GM19397 (cell line): ENCODE data around the gene OLIG3.

Source experiments
- ATAC-seq: cut with Tn5 transposase; IDR thresholded peaks from one replicate; pipeline ENCODE4 v1.9.1; 2021; ENCODE audit warnings: mild to moderate bottlenecking, moderate library complexity; ENCODE audit not compliant: unreplicated experiment

OLIG3 gene

DNA sequence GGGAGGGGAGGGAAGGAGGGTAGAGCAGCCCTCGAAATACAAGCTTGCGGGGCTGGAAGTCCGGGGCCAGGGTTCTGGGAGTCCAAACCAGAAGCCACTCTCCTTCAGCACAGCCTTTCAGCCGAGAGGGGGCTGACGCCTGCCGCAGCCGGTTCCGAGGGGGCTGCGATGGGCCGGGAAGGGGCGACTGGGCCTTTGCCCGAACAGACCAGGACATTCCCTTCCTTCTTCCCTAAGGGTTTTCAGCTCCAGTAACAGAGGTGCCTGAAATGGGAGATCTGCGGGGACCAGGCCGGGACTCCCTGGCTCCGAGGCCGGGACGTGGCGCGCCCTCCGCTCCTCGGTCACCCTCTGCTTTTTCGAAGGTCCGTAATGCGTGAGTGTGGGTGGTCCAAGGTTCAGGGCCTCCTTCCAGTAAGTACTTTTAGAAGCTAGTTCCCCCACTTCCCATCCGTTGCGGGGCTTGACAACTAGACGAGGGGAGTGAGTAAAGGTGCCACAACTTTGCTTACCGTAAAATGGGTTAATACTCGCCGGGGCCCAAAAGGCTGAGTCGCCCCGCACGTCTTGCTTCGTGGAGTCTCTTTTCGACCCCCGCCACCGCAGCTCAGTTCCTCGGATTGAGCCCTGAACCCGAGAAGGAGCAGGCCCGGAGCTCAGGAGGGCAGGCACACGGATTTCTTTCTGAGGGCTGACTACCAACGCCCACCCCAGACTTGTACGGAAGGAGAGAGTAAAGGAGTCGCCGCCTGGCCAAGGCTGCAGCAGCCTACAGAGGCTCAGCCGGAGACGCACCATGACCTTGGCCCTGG is 2.9 kb upstream of the OLIG3 start:
- ATAC-seq: no peak

DNA sequence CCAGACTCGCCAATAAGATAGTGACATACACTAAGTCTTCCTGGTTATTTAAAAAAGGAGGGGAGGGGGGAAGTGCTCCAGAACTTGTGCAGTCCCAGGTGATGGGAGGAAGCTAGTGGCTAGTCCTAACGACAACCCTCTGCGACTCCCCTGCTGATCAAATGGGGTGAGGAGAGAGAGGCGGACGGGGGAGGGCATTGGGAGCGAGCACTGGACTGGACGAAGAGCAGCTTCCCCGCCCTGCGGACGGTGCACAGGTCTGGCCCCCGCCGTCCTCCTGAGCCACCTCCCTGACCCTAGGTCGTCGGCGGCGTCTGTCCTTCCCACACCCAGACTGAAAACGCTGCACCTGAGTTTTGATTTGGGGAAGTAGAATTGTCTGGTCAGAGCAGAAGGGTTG is 2.2 kb upstream of the OLIG3 start:
- ATAC-seq: no peak

DNA sequence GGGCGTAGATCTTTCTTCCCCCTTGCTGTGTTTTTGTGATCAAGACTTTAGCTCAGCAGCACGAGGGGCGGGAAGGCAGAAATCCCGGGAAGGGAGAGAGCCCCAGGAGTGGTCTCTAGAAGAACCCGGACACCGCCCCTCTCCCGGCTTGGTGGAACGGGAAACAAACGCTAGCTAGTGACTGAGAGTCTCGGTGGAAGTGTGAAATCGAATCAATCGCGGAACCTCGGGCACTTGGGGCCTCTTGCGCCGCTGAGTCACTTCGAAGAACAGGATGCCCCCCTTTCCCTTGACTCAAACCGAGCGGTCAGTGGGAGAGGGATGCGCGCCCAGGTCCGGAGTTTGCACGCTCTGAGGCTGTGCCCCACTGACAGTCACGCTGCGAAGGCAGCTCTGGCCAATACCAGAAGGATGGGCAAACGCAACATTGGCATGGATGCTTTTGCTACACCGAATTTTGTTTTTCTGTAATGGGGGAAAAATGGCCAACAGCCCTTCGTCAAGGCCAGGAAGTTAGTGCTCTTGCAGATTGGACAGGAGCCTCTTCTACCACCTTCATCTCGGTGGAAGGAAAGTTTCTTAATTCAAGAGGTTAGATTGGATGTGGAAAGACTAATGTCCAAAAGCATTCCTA is 1.6 kb upstream of the OLIG3 start:
- no peak for ATAC-seq

DNA sequence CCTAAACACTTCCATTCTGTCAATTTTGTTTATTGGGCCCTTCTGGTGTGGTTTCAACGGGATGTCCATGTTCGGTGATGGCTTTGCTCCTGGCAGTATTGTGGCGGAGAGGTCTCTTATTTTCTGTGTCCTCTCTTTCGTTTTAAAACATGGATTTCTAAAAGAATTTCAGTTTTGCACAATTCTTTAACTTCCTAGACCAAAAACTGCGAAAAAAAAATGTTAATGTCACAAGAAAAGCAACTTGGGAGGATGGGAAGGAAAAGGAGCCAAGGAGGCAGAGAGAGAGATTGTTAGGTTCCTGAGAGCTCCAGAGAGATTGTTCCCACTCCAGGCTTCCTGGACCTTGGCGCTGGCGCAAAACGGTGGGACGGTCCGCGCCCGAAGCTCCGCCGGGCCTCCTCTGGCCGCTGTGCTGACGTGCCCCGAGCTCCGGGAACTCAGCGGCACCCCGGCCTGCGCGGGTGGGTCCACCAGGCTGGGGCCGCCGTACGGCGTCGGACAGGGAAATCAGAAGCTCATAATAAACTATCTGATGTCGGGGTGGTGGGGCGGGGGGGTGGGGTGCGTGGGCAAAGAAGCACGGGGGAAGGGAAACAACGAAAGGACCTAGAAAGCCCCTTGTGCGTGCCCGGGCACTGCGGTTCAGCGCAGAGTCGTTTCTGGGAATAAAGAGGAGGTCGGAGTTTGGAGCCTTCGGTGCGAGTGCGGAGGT is 951 bp upstream of the OLIG3 start:
- ATAC-seq: no peak

DNA sequence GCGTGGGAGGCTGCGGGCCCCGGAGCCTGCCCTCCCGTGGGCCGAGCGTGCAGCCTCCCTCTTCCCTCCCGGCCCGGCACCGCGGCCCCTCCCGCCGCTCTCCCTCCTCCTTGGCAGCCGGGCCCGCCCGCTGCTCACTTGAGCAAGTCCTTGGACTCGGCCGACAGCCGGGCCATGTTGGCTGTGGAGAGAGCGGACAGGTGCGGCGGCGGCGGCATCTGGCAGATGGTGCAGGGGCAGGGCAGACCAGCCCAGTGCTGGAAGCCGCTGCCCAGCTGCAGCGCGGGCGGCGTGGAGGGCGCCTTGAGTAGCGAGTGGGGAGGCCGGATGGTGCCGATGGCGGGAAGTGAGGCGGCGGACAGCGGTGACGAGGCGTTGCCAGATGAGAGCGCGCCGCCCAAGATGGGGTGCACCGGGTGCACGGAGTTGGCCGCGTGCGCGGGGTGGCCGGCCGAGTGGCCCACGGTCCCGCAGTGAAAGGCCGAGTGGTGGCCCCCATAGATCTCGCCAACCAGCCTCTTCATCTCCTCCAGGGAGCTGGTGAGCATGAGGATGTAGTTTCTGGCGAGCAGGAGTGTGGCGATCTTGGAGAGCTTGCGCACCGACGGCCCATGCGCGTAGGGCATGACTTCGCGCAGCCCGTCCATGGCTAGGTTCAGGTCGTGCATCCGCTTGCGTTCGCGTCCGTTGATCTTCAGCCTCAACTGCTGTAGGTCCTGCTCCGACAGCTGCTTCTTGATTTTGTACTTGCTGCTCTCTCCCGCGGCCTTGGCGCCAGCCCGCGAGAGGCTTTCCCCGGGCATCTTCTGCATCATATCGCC is 766 bp downstream of the OLIG3 start:
- ATAC-seq: no peak

DNA sequence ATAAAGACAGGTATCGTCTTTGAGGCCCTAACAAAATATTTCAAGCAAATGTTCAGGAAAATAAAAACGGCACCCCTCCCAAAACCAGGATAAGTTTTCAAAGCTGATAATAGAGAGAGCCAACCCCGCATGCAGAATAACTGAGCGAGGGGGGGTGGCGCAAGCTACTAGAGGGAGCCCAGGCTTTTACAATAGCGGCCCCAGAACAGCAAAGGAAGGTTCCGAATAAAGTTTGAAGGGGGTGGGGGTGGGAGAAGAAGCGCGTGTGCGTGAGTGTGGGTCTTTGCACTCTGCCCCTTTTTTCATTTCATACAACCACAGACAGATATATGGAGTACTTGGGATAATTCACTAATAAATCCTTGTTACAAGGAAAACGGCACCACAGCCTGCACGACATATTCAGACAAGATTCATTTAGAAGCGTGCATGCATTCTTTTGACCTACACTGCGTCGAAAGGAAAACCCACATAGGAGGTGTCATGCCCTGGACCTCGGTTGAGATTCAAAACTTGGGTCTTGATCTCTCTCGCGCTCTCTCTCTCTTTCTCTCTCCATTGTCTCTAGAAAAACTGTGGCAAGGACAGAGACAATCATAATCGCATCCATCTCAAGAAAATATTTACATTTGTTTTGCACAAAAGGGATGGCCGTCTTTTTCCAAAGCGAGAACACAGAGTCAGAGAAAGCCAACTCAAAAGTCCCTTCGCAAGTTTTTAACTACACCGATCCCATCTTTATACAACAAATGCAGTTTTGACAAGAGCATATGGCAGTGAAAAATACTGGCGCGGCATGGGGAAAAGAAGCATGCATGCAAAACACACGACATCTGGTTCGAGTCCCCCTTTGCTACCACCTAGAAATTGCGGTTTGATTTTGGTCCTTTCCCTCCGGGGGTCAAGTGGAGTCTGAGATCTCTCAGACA is 1.6 kb downstream of the OLIG3 start:
- no peak for ATAC-seq

DNA sequence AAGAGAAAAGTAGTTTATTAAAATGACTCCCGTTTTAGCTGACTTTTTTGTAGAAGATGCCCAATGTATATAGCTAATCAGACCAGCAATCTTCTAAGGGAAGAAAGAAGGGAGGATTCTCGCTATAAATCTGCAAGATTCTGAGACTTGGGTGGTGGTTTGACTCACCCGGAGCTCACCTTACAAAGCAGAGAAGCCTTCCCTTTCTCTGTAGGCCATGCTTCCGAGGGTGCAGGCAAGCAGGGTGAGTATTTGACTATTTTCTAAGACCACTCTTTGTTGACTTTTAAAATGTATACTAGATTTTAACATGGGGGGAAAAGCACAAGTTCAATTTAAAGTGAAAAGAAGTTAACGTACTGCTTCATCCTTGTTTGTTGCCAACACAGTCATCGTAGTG is 2.7 kb downstream of the OLIG3 start:
- ATAC-seq: no peak

DNA sequence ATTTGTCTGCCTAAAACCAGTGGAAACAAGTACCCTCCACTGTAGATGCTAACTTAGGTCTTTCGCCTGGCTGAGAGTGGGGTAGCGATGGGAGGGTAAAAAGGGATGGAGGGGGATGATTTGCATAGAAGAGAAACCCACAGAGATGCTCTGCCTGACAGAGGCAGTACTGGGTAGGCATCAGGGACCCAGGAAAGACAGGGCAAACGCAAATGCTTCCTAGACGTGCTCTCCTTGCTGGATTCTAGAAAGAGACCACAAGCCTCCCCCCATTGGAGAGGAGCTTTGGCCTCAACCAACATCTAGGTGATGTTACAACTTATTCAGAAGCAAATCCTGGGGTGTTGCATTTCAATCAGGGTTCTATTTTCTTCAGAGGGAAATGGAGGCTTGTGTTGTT is 3.2 kb downstream of the OLIG3 start:
- ATAC-seq: no peak

DNA sequence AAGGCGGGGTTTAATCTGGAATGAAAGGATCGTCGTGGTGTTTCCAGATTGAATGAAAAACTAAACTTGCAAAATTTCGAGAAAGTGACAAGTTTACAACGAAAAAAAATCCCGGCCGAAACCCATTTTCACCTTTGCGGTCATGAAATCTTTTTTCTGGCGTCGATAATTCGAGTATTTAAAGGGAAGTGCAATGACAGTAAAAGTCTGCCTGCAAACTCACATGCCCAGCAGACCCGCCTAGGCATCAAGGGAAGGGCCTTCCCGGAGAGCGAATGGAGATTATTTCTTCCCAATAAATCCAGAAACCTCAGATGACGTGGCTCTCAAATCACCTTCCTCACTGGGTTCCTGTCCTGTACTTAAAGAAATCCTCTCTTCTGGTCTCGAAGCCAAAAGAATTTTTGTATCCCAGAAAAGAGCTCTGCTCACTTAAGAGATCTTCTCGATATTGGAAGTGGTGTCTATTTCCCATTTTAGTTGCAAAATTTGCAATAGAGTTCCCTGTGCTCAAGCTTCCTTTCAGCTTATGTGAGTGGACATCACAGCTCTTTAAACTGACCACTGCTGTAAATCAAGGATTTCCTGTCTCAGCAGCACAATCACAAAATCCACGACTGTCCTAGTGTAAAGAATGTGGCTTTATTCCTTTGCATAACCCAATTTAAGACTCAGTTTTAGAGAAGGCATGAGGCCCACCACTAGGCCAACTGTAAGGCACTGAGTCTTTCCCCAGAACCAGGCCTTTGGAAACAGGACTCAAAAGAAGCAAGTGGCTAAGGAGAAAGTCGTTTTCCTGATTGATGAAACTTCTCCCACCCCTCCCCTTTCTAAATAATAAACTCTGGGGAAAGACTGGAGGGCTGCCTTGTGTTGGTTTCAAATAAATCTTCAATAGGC is 3.9 kb downstream of the OLIG3 start:
- no peak for ATAC-seq

DNA sequence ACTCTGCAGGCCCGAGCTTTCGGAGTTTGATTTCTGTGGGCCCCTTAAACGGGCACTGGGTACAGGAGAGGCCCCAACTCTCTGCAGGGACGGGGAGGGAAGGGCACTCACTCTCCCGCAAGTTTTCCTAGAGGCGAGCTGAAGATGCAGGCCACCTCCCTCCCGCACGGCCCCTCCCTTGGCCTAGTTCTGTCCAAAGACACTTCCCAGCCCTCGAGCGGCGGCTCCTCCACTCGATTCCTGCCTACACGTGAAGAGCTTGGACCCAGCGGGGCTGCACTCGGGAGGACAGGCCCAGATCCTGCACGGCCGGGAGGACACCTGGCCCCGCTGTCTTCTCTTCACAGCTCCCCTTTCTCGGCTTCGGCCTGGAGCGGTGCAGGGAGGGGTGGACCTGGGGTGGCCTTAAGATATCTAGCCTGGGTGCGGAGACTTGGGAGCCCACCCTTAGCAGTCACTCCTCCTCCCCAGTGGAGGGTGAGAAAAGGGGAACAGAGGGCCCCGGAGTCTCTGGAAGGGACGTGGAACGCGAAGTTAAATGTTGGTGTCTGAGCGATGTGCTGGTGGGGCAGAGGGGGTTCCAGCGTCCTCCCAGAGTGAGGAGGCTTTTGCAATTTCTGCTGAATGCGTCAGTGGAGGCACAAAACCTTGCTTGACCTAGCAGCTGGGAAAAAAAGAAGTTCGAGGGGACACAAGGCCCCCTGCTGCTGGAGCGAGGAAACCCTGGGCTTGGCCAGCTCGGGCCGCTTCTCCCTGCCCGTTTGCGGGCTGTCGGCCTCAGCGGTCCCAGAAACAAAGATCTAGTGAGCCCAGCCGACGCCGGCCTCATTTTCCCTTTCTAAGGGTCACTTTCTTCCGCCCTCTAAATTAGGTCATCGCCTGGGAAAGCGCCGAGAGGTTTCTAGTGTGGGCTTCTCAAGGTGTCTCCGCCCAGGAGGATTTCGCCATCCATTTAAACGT is 4.9 kb downstream of the OLIG3 start:
- ATAC-seq: no peak

DNA sequence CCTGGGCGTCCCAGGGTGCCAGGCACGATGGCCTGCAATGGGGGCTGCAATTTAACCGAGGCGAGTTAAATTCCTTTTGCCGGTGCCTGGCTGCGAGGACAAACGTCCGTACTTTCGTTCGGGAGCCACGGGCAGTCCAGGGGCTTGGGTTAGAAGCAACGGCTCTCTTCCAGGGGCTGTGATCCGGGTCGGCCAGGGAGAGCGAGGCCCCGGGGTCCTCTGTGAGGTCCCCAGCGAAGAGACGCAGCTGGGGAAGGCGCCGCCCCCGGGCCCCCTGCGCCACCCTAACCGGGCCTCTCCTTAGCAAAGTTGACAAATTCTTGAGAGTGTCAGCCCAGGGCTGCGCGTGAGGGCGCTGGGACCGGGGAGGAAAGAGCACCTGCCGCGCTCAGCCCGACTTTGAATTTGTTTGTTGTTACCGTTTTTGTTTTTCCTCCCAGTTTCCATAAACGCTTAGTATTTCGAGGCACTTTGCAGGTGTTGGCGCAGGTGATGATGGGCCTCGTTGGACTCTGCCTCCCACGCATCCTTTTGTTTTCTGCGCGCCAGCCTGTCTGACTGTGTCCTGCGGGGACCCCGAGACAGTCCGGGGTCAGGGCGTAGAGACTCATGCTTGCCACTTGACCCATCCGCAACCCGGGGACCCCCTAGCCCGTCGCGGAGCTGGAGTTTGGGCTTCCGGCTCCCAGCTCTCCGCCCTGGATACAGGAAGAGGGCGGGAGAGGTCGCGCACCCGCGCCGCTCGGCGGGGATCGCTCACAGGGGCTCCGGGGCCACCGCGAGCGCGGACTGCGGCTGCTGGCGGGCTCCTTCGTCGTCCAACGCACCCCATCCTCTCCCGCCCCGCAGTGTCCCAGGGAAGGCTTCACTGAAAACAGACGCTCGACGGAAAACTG is 5.8 kb downstream of the OLIG3 start:
- ATAC-seq: no peak

DNA sequence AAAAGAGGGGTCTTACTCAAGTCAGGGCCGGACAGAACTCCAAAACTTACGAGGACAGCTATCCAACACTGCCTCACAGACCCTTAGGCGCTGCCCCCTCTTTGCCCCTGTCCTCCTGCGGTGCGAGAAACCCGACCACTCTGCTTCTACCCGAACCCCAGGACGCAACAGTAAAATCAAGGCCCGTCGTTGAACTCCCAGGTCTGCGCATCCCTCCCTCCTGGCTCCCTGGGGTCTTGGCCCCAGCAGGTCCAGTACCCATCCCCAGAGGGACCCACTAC is 6.4 kb downstream of the OLIG3 start:
- ATAC-seq: no peak

DNA sequence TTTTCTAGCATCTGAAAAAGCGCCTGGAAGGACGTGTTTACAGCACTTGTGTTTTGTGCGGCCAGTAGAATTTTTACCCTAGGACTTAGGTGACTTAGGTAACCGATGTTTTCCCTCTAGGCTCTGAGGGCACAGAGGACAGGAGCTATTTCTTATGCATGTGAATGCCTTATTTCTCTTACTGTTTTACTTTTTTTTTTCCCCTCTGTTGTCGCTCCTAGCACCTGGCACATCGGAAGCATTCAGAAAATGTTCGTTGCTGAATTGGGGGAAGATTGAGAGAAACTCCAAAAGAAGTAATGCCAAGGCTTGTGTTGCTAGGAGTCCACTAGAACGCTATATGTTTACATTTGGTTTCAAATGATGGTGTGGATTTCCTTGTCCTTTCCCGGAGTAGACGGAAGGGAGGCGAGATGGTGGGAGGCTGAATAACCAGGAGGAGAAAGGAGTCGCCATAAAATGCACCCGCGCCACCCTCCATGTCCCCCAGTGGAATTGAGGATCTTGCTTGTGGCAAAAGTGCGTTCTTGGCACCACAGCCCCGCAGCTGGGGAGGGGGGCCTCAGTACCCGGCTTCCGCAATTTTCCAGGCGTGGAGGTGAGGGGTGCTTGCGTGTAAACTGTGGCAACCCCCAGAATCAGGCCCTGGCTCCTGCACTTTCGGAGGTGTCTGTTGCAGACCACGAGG is 6.9 kb downstream of the OLIG3 start:
- no peak for ATAC-seq

DNA sequence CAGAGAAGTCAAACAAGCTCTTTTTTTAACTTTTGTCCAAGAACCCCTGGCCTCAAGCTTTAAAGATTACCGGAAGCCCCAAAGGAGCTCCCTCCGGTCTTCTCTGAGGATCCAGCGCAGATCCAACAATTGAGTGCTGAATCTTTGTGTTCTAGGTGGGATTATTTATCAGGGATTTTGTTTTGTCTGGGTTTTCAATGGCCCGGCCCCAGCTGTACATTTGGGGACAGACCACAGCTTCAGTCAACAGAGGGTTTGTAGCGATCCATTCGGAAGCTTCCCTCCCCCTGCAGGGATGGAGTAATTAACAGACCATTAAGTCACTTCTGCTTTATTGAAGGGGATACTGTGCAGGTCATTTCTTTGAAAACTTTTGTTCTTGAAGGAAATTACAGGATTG is 7.8 kb downstream of the OLIG3 start:
- no peak for ATAC-seq

DNA sequence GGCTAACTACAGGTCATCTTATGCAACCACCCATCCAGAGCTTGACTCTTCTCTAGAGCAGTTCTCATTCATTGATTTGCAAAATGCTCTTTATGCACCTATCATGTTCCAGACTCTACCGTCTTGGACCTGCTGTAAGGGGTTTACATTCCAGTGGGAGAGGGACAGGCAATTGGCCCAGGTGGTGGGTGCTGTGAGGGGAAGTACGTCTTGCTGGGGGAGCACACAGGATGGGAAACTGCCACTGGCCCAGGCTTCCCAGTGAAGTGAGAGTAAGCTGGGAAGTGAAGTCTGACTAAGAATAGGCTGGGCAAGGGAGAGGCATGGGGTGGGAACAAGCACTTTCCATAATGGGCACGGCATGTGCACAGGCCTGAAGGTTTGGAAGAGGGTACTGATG is 13.8 kb downstream of the OLIG3 start:
- ATAC-seq: no peak

DNA sequence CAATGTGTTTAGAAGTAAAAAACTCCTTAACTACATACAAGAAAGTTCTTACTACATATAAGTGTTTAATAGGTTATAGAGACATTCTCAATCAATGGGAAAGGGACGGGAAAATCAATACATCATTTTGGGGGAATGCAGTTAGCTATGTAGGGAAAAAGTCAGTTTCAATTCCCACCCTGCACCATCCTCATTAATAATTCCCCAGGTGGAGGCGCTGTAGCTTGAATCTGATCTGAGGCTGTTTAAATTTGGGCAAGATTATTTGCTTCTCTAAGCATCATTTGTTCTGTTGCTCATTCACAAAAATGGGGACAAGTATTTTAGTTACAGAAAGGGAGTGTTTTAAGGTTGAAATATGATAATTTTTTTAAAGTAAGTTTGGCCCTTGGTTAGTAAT is 19.1 kb downstream of the OLIG3 start:
- no peak for ATAC-seq

DNA sequence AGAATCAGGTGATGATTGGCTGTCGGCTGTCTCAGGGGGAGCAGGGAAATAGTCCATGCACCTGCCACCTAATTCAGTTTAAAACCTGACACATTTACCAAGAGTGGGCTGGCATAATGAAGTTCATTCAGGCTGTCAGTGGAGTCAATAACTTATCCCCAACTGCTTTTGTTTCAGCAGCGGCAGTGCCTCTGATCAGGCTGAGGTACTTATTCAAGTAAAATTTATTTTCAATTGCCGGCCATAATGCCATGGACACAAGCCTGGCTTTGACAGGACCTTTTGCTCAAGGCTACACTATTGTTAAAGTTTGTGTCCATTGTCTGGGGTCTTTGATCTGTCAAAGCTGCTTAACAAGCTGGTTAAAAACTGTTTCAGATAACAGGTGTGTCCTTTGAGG is 20.6 kb downstream of the OLIG3 start:
- ATAC-seq: no peak
